Measurements from ENCODE around the gene DUSP15.

GRCh38 chr20:31815408-31816188 is 54.7 kb downstream of the DUSP15 start:
- TF ChIP-seq, protein P1, sequence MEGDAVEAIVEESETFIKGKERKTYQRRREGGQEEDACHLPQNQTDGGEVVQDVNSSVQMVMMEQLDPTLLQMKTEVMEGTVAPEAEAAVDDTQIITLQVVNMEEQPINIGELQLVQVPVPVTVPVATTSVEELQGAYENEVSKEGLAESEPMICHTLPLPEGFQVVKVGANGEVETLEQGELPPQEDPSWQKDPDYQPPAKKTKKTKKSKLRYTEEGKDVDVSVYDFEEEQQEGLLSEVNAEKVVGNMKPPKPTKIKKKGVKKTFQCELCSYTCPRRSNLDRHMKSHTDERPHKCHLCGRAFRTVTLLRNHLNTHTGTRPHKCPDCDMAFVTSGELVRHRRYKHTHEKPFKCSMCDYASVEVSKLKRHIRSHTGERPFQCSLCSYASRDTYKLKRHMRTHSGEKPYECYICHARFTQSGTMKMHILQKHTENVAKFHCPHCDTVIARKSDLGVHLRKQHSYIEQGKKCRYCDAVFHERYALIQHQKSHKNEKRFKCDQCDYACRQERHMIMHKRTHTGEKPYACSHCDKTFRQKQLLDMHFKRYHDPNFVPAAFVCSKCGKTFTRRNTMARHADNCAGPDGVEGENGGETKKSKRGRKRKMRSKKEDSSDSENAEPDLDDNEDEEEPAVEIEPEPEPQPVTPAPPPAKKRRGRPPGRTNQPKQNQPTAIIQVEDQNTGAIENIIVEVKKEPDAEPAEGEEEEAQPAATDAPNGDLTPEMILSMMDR (IDR thresholded peaks at IDR 0.05; ENCODE audit: insufficient read depth, low read length), result no peak
- TF ChIP-seq POLR2AphosphoS5 (IDR thresholded peaks at IDR 0.05; ENCODE audit: low read depth) (no peak), SPI1 (IDR thresholded peaks at IDR 0.05; ENCODE audit: borderline replicate concordance, low read depth) (no peak), GABPA (IDR thresholded peaks at IDR 0.05; ENCODE audit: low read depth) (no peak)
- TF ChIP-seq, protein P2, sequence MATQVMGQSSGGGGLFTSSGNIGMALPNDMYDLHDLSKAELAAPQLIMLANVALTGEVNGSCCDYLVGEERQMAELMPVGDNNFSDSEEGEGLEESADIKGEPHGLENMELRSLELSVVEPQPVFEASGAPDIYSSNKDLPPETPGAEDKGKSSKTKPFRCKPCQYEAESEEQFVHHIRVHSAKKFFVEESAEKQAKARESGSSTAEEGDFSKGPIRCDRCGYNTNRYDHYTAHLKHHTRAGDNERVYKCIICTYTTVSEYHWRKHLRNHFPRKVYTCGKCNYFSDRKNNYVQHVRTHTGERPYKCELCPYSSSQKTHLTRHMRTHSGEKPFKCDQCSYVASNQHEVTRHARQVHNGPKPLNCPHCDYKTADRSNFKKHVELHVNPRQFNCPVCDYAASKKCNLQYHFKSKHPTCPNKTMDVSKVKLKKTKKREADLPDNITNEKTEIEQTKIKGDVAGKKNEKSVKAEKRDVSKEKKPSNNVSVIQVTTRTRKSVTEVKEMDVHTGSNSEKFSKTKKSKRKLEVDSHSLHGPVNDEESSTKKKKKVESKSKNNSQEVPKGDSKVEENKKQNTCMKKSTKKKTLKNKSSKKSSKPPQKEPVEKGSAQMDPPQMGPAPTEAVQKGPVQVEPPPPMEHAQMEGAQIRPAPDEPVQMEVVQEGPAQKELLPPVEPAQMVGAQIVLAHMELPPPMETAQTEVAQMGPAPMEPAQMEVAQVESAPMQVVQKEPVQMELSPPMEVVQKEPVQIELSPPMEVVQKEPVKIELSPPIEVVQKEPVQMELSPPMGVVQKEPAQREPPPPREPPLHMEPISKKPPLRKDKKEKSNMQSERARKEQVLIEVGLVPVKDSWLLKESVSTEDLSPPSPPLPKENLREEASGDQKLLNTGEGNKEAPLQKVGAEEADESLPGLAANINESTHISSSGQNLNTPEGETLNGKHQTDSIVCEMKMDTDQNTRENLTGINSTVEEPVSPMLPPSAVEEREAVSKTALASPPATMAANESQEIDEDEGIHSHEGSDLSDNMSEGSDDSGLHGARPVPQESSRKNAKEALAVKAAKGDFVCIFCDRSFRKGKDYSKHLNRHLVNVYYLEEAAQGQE (IDR thresholded peaks at IDR 0.05; ENCODE audit: insufficient replicate concordance, low read depth), result no peak

All from HL-60 (cell line).